ENCODE measurements around the gene DAPK2.
"Not testable (repeated sequence)": the region's sequence is repeated elsewhere in the genome, so short reads cannot be mapped to it uniquely, and the experiment has no call there.

The DAPK2 gene

GRCh38 chr15:64046421-64047153, at the start of gene DAPK2:
DAPK2 (minus strand) TSS chr15:64046485; CDS start chr15:64040261, 6,224 bp downstream.
- DNase-seq: peak; percentile 79

GRCh38 chr15:64095431-64095794, 49.1 kb upstream of the DAPK2 start:
- no peak for DNase-seq

GRCh38 chr15:64093627-64094417, 47.5 kb upstream of the DAPK2 start, which contains the start of gene CIAO2A:
CIAO2A (minus strand) TSS chr15:64093838; CDS start chr15:64093768, 70 bp downstream.
- peak; percentile 100 for DNase-seq

- DNase-seq: peak; percentile 76
These were observed 46.8 kb upstream of the DAPK2 start for GRCh38 chr15:64092864-64093626.

- DNase-seq: peak; percentile 33
These were observed 46.0 kb upstream of the DAPK2 start for GRCh38 chr15:64092075-64092820.

GRCh38 chr15:64090527-64090926, 44.2 kb upstream of the DAPK2 start:
- no peak for DNase-seq

GRCh38 chr15:64089543-64090280, 43.4 kb upstream of the DAPK2 start:
- no peak for DNase-seq

- no peak for DNase-seq
These were observed 36.5 kb upstream of the DAPK2 start for GRCh38 chr15:64082757-64083156.

GRCh38 chr15:64073496-64073895, 27.2 kb upstream of the DAPK2 start:
- DNase-seq: not testable (repeated sequence)

GRCh38 chr15:64072812-64073211, 26.5 kb upstream of the DAPK2 start:
- no peak for DNase-seq

- no peak for DNase-seq
These were observed 25.9 kb upstream of the DAPK2 start for GRCh38 chr15:64071931-64072765.

GRCh38 chr15:64070965-64071851, 24.9 kb upstream of the DAPK2 start:
- no peak for DNase-seq

GRCh38 chr15:64070106-64070505, 23.8 kb upstream of the DAPK2 start:
- DNase-seq: no peak

- no peak for DNase-seq
These were observed 21.8 kb upstream of the DAPK2 start for GRCh38 chr15:64068133-64068532.

- peak; percentile 85 for DNase-seq
These were observed 21.3 kb upstream of the DAPK2 start for GRCh38 chr15:64067564-64068030.

- DNase-seq: no peak
These were observed 20.2 kb upstream of the DAPK2 start for GRCh38 chr15:64066451-64066850.

- no peak for DNase-seq
These were observed 14.4 kb upstream of the DAPK2 start for GRCh38 chr15:64060716-64061115.

GRCh38 chr15:64059104-64059503, 12.8 kb upstream of the DAPK2 start:
- not testable (repeated sequence) for DNase-seq

GRCh38 chr15:64058279-64058678, 12.0 kb upstream of the DAPK2 start:
- no peak for DNase-seq

GRCh38 chr15:64053674-64054073, 7.4 kb upstream of the DAPK2 start:
- DNase-seq: not testable (repeated sequence)

Data from NCI-H69 (cell line).